Right atrium auricular region (tissue), 2 donors: ENCODE results near the gene OR1S1. TPM values are rescaled to one million over a fixed set of nuclear protein-coding genes. Genes with fewer than 3 reads are reported as not detected.

Experiments
- DNase-seq: peaks from one replicate; pipeline ENCODE4 v3.0.0-alpha.2; 2019; ENCODE audit warnings: low spot score
- H3K27ac ChIP-seq, 2 donors: fragments of 200-600 bp; sonication (generic); 1 replicate in 1 of 2; 2 replicates in 1 of 2; pipeline ENCODE4 v1.5.1; 2016 to 2019
- H3K27me3 ChIP-seq, 2 donors: fragments of 200-600 bp; sonication (generic); one replicate each; pipeline versions ENCODE4 v1.5.1 to v1.6.0; 2017 to 2019
- H3K36me3 ChIP-seq: fragments of 200-600 bp; sonication (generic); one replicate; pipeline ENCODE4 v1.5.1; 2016
- H3K4me1 ChIP-seq, 2 donors: fragments of 200-600 bp; sonication (generic); one replicate each; pipeline versions ENCODE4 v1.5.1 to v1.6.0; 2017 to 2019
- H3K4me3 ChIP-seq, 2 donors: fragments of 200-600 bp; sonication (generic); 1 replicate in 1 of 2; 2 replicates in 1 of 2; pipeline ENCODE4 v1.5.1; 2017 to 2019; ENCODE audit warnings: mild to moderate bottlenecking in 1 of 2, moderate library complexity in 1 of 2
- H3K9me3 ChIP-seq, 2 donors: fragments of 200-600 bp; sonication (generic); one replicate each; pipeline ENCODE4 v1.5.1; 2019
- CTCF ChIP-seq, 2 donors: fragments of 200-600 bp; sonication (generic); IDR thresholded peaks; one replicate each; pipeline ENCODE4 v1.5.1; 2019; ENCODE audit warnings: antibody characterized with exemption in 2 of 2
- total RNA-seq, 2 donors: library from RNA; depleted of rRNA; stranded (reverse); fragments of >200 nt; gene quantifications; one replicate each; pipeline ENCODE4 v1.1.0, GENCODE V29; 2016

Gene OR1S1
- total RNA-seq, 2 donors from 2014 or later = not detected

- Histone ChIP-seq H3K4me3 (no peak overlapping the region), H3K36me3 (no peaks in the 10 kb centered on the region), H3K4me1 (no peaks in the 10 kb centered on the region), H3K27me3 (no peaks in the 10 kb centered on the region), H3K9me3 (no peaks in the 10 kb centered on the region), H3K27ac (no peak overlapping the region)
- TF ChIP-seq CTCF (IDR thresholded peaks at IDR 0.05) = no peak
- DNase-seq = no peak
Measured at GRCh38 chr11:58179648-58180047, 32.9 kb upstream of the OR1S1 start.

GRCh38 chr11:58186938-58187337, 25.6 kb upstream of the OR1S1 start:
- Histone ChIP-seq H3K27ac (no peak overlapping the region), H3K9me3 (no peaks in the 10 kb centered on the region), H3K4me3 (no peak overlapping the region), H3K36me3 (no peaks in the 10 kb centered on the region), H3K27me3 (no peaks in the 10 kb centered on the region), H3K4me1 (no peaks in the 10 kb centered on the region)
- no peak for DNase-seq
- no peak for TF ChIP-seq CTCF (IDR thresholded peaks at IDR 0.05)

- DNase-seq = no peak
Measured at GRCh38 chr11:58188770-58189169, 23.8 kb upstream of the OR1S1 start, which contains the start of gene OR9Q2. TSS of gene OR9Q2 (plus strand) at chr11:58189070. CDS start at chr11:58190491, 1,421 bp downstream.

GRCh38 chr11:58192229-58192628, 20.3 kb upstream of the OR1S1 start:
- no peak for TF ChIP-seq CTCF (IDR thresholded peaks at IDR 0.05)

More at GRCh38 chr11:58188770-58189169, 23.8 kb upstream of the OR1S1 start, which contains the start of gene OR9Q2:
- no peaks in the 10 kb centered on the region for H3K36me3 ChIP-seq
- no peak for TF ChIP-seq CTCF (IDR thresholded peaks at IDR 0.05)
- H3K27ac ChIP-seq = no peak within 1 kb of the TSS
- no peaks in the 10 kb centered on the region for H3K9me3 ChIP-seq
- no peak within 1 kb of the TSS for H3K4me3 ChIP-seq
- H3K4me1 ChIP-seq = no peaks in the 10 kb centered on the region
- no peaks in the 10 kb centered on the region for H3K27me3 ChIP-seq

GRCh38 chr11:58193391-58193790, 19.1 kb upstream of the OR1S1 start:
- no peak for DNase-seq
- peaks cover 0 to 11% of the 10 kb centered on the region in 2 donors for H3K9me3 ChIP-seq
- H3K27me3 ChIP-seq = no peaks in the 10 kb centered on the region
- H3K27ac ChIP-seq = no peak overlapping the region
- no peak overlapping the region for H3K4me3 ChIP-seq
- no peaks in the 10 kb centered on the region for H3K36me3 ChIP-seq
- TF ChIP-seq CTCF (IDR thresholded peaks at IDR 0.05) = no peak
- H3K4me1 ChIP-seq = no peaks in the 10 kb centered on the region

More at GRCh38 chr11:58192229-58192628, 20.3 kb upstream of the OR1S1 start:
- Histone ChIP-seq H3K36me3 (no peaks in the 10 kb centered on the region), H3K4me1 (no peaks in the 10 kb centered on the region), H3K27ac (no peak overlapping the region), H3K9me3 (peaks cover 0 to 2% of the 10 kb centered on the region in 2 donors), H3K27me3 (no peaks in the 10 kb centered on the region), H3K4me3 (no peak overlapping the region)
- DNase-seq = no peak

GRCh38 chr11:58195939-58196338, 16.6 kb upstream of the OR1S1 start:
- H3K27me3 ChIP-seq = no peaks in the 10 kb centered on the region
- H3K9me3 ChIP-seq = peaks cover 0 to 11% of the 10 kb centered on the region in 2 donors
- no peaks in the 10 kb centered on the region for H3K4me1 ChIP-seq
- H3K27ac ChIP-seq = no peak overlapping the region
- H3K36me3 ChIP-seq = no peaks in the 10 kb centered on the region
- no peak for TF ChIP-seq CTCF (IDR thresholded peaks at IDR 0.05)
- H3K4me3 ChIP-seq = no peak overlapping the region
- no peak for DNase-seq
